Inferior parietal cortex (tissue), 1 donor: Measurements from ENCODE around the gene SLC25A48.

Source experiments
- DNase-seq: peaks from one replicate; pipeline ENCODE4 v3.0.0-alpha.2; 2016; ENCODE audit errors: extremely low spot score

Gene SLC25A48

GRCh38 chr5:135834639-135835529, at the start of gene SLC25A48:
Gene SLC25A48, plus strand, starts transcription at chr5:135834663. Its CDS starts 185 bp downstream, at chr5:135834848.
- DNase-seq, result no peak

- no peak for DNase-seq
Measured at GRCh38 chr5:135800656-135801055, 33.8 kb upstream of the SLC25A48 start.

- no peak for DNase-seq
Measured at GRCh38 chr5:135810188-135810943, 24.1 kb upstream of the SLC25A48 start.

GRCh38 chr5:135811007-135811406, 23.5 kb upstream of the SLC25A48 start:
- no peak for DNase-seq

- no peak for DNase-seq
Measured at GRCh38 chr5:135813758-135814157, 20.7 kb upstream of the SLC25A48 start.

- DNase-seq, result no peak
Measured at GRCh38 chr5:135814316-135814715, 20.1 kb upstream of the SLC25A48 start.

- no peak for DNase-seq
Measured at GRCh38 chr5:135814812-135815211, 19.7 kb upstream of the SLC25A48 start.

- DNase-seq, result no peak
Measured at GRCh38 chr5:135821061-135821801, 13.2 kb upstream of the SLC25A48 start.

GRCh38 chr5:135821802-135822201, 12.7 kb upstream of the SLC25A48 start:
- no peak for DNase-seq

- DNase-seq, result no peak
Measured at GRCh38 chr5:135822286-135822685, 12.2 kb upstream of the SLC25A48 start.

- no peak for DNase-seq
Measured at GRCh38 chr5:135822959-135823358, 11.5 kb upstream of the SLC25A48 start.

- no peak for DNase-seq
Measured at GRCh38 chr5:135823881-135824280, 10.6 kb upstream of the SLC25A48 start.

- no peak for DNase-seq
Measured at GRCh38 chr5:135824541-135825041, 9.9 kb upstream of the SLC25A48 start.

- DNase-seq, result no peak
Measured at GRCh38 chr5:135825373-135826220, 8.9 kb upstream of the SLC25A48 start.

GRCh38 chr5:135826221-135826525, 8.3 kb upstream of the SLC25A48 start:
- DNase-seq, result no peak

GRCh38 chr5:135826994-135827671, 7.3 kb upstream of the SLC25A48 start:
- no peak for DNase-seq

GRCh38 chr5:135827965-135828781, 6.3 kb upstream of the SLC25A48 start:
- no peak for DNase-seq

- DNase-seq, result no peak
Measured at GRCh38 chr5:135828782-135829127, 5.7 kb upstream of the SLC25A48 start.

- no peak for DNase-seq
Measured at GRCh38 chr5:135829179-135829578, 5.3 kb upstream of the SLC25A48 start.
